HepG2 (cell line): ENCODE measurements around the gene THRB. TPM values are rescaled to one million over a fixed set of nuclear protein-coding genes. Genes with fewer than 3 reads are reported as not detected.

Source experiments
- ATAC-seq: fragments of 200-7000 bp; cut with Tn5 transposase; 3 replicates; pipeline ENCODE4 v1.9.1; 2020; ENCODE audit warnings: mild to moderate bottlenecking, moderate library complexity
- BruUV-seq: library from RNA; stranded (reverse); fragments of 400-500 nt; replicated peaks from 2 replicates; lab custom pipeline; 2021; lab: Mats Ljungman, UMichigan
- CTCF ChIA-PET: fragments of 300-600 bp; formaldehyde crosslinking; extraction: SDS; loops from one replicate; lab custom pipeline; 2021; ENCODE audit warnings: low total read pairs, inconsistent platforms, low intra/inter-chr PET ratio; lab: Yijun Ruan, JAX
- POLR2A ChIA-PET: fragments of 350-600 bp; sonication (Branson Sonifier 250); formaldehyde crosslinking; loops from one replicate; lab custom pipeline; 2020; ENCODE audit warnings: antibody characterized with exemption, inconsistent platforms; lab: Yijun Ruan, JAX
- DNase-seq: peaks from one replicate; pipeline ENCODE4 v3.0.0-alpha.2; 2015; ENCODE audit warnings: low spot score
- FAIRE-seq: peaks from 3 replicates; lab custom pipeline; 2011; peaks lifted over from hg19 to GRCh38; lab: Jason Lieb, UNC
- H2AFZ ChIP-seq: one replicate; pipeline ENCODE4 v1.6.1; 2011; ENCODE audit warnings: low read length, inconsistent platforms
- H3K27ac ChIP-seq: fragments of 300-600 bp; 3 replicates; pipeline ENCODE4 v1.8.0; 2011; ENCODE audit warnings: mixed run types, mild to moderate bottlenecking, mixed read lengths, low read length, inconsistent platforms; ENCODE audit not compliant: insufficient read depth; ENCODE audit errors: extremely low read length
- H3K27me3 ChIP-seq, 2 experiments: fragments of 200-600 bp in 1 of 2; 2 replicates in 1 of 2; 3 replicates in 1 of 2; pipeline versions ENCODE4 v1.6.0 to v1.8.0; 2011; ENCODE audit warnings: low read length in 2 of 2, mild to moderate bottlenecking in 2 of 2, moderate library complexity in 2 of 2, inconsistent platforms in 1 of 2; ENCODE audit not compliant: insufficient read depth in 2 of 2, control insufficient read depth in 1 of 2
- H3K36me3 ChIP-seq, 2 experiments: fragments of 200-600 bp in 1 of 2; replicated peaks in 1 of 2; 2 replicates in 1 of 2; 3 replicates in 1 of 2; pipeline versions ENCODE4 v1.5.1 to v1.8.0; 2011; ENCODE audit warnings: low read length in 2 of 2, inconsistent platforms in 1 of 2; ENCODE audit not compliant: insufficient read depth in 2 of 2, control insufficient read depth in 1 of 2
- H3K4me1 ChIP-seq: 2 replicates; pipeline ENCODE4 v1.5.1; 2012; ENCODE audit warnings: low read length, inconsistent platforms; ENCODE audit not compliant: insufficient read depth
- H3K4me2 ChIP-seq: 2 replicates; pipeline ENCODE4 v1.6.0; 2011; ENCODE audit warnings: low read depth, low read length, inconsistent platforms
- H3K4me3 ChIP-seq, 3 experiments: fragments of 200-600 bp in 1 of 3; sonication (generic), shearing (Covaris generic) in 1 of 3; replicated peaks in 1 of 3; 2 replicates each; pipeline ENCODE4 v1.5.1; 2011 to 2016; ENCODE audit warnings: low read length in 3 of 3, inconsistent platforms in 2 of 3, low read depth in 2 of 3, mild to moderate bottlenecking in 2 of 3, control low read depth in 1 of 3, mixed read lengths in 1 of 3; ENCODE audit not compliant: insufficient read depth in 1 of 3
- H3K79me2 ChIP-seq: one replicate; pipeline ENCODE4 v1.6.1; 2011; ENCODE audit warnings: low read length, inconsistent platforms; ENCODE audit not compliant: insufficient read depth
- H3K9ac ChIP-seq: 2 replicates; pipeline ENCODE4 v1.6.0; 2011; ENCODE audit warnings: mild to moderate bottlenecking, low read depth, low read length, inconsistent platforms; ENCODE audit not compliant: insufficient read depth
- H3K9me3 ChIP-seq: 2 replicates; pipeline ENCODE4 v1.5.1; 2012; ENCODE audit warnings: mild to moderate bottlenecking, low read length
- H4K20me1 ChIP-seq: 2 replicates; pipeline ENCODE4 v1.6.0; 2011; ENCODE audit warnings: inconsistent platforms, mild to moderate bottlenecking, low read length, moderate library complexity; ENCODE audit not compliant: insufficient read depth
- ATF7 ChIP-seq, 2 experiments: fragments of 450-650 bp in 1 of 2; sonication (generic) in 1 of 2; formaldehyde crosslinking in 1 of 2; IDR thresholded peaks; 2 replicates each; pipeline versions ENCODE4 v1.4.0 to v1.6.1; 2016 to 2020; ENCODE audit warnings: antibody characterized with exemption in 1 of 2, mild to moderate bottlenecking in 1 of 2, missing genetic modification reagents in 1 of 2
- MEIS2 ChIP-seq: sonication (generic); formaldehyde crosslinking; IDR thresholded peaks from 2 replicates; pipeline ENCODE4 v1.9.0; 2021; ENCODE audit warnings: mild to moderate bottlenecking, missing genetic modification reagents
- ZNF10 ChIP-seq: sonication (generic); formaldehyde crosslinking; IDR thresholded peaks from 2 replicates; pipeline ENCODE4 v1.4.0; 2020; ENCODE audit warnings: mild to moderate bottlenecking, low read depth, missing genetic modification reagents, borderline replicate concordance
- ZNF629 ChIP-seq: sonication (generic); formaldehyde crosslinking; conservative IDR thresholded peaks from 2 replicates; pipeline ENCODE4 v1.5.0; 2020; ENCODE audit warnings: missing genetic modification reagents
- ZNF674 ChIP-seq: sonication (generic); formaldehyde crosslinking; IDR thresholded peaks from 2 replicates; pipeline ENCODE4 v1.5.0; 2020; ENCODE audit warnings: low read depth, mild to moderate bottlenecking, missing genetic modification reagents
- WGBS: methylation state at CpG from one replicate; pipeline ENCODE4 v1.1.6; 2017; ENCODE audit warnings: low lambda C conversion rate; 5-methylcytosine and 5-hydroxymethylcytosine counted together
- in situ Hi-C: cut with HindIII; loops from 2 replicates; pipeline ENCODE4 v1.10.0; 2017; ENCODE audit warnings: low pct_unique_long_range_greater_than_20kb; ENCODE audit not compliant: extremely low pct_ligation_motif_present
- intact Hi-C: fragments of 100-400 bp; cut with micrococcal nuclease; formaldehyde crosslinking; loops from one replicate; pipeline ENCODE4 v1.10.0; 2022; ENCODE audit not compliant: unreplicated experiment
- polyA plus RNA-seq, 8 experiments: library from polyadenylated mRNA; depleted of rRNA in 3 of 8; stranded (reverse) in 7 of 8; unstranded in 1 of 8; fragments of >200 nt; fragmentation: Illumina TruSeq in 4 of 8; extraction: Trizol in 4 of 8; gene quantifications; 2 replicates each; pipeline versions ENCODE4 v1.2.1 to v1.2.3, GENCODE V29; 2011 to 2016; ENCODE audit warnings: low read depth in 4 of 8, missing spikeins in 1 of 8, mixed read lengths in 1 of 8; ENCODE audit not compliant: insufficient read depth in 1 of 8
- total RNA-seq, 5 experiments: library from RNA; depleted of rRNA; stranded (reverse); fragments of >200 nt; fragmentation: Illumina TruSeq; extraction: Trizol; gene quantifications; 2 replicates each; pipeline ENCODE4 v1.2.3, GENCODE V29; 2016; ENCODE audit warnings: low read depth in 1 of 5

The THRB gene
- total and polyA plus RNA-seq, 2 of the 13 experiments (the other 11 are each of a cell fraction or from before 2014, with no cell fraction given): 4.7 to 22.7 TPM

DNA sequence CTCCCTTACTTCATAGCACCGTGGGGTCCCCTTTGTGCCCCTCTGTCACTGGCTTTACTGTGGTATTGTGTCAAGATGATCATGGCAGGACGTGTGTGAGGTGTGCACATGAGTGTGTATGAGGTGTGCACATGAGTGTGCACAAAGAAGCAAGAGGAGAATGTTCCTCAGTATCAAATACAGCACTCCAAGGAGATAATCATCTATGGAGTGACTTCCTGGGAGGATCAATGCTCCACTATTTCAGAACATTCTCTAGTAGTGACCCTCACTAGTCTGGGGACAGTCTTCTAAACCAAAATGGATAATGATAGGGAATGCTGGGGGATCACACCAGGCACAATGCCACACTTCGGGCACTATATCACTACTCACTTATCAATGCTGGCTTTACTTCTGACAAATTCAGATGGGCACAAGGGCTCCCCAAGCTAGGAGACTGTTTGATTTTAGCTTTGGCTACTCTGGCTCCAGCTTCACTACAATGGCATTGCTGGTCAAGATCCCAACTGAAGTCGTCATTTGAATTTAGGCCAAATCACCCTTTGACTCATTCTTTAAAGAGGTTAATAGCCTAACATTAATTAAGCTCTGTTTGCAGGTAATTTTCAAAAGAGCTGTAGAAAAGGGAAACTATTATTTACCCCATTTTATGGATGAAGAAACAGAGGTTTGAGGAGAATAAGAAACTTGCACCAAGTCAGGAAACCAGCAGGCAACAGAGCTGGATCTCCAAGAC, 124.1 kb downstream of the THRB start:
- in situ Hi-C loops: no loop called here
- 89% methylated on average over 4 of the region's 4 CpGs for WGBS

DNA sequence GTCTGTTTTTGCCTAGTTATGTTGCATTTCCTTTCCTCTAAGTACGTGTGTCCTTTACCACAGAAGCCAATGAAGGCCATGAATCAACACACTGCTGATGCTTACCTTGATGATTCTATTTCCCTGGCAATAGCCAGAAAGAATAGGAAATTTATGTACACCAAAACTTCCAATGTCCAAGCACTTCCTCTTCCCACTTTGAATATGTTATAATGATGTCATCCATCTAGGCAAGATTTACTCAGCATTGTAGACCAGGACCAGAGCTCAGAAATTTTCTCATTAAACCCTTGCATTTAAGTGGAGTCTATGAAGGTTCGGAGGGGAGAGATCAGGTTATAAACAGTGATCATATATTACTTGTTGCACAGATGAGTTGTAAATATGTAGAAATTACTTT, 126.0 kb downstream of the THRB start:
- no peak overlapping the region for H2AFZ ChIP-seq
- ChIA-PET CTCF (no interaction called here), POLR2A (no interaction called here)
- no peak overlapping the region for H3K4me3 ChIP-seq
- H4K20me1 ChIP-seq: no peaks in the 10 kb centered on the region
- no peaks in the 10 kb centered on the region for H3K9me3 ChIP-seq
- H3K36me3 ChIP-seq: no peaks in the 10 kb centered on the region
- FAIRE-seq (no peak), DNase-seq (no peak), ATAC-seq (no peak)
- peaks cover 19% of the 10 kb centered on the region for H3K79me2 ChIP-seq
- peaks cover 67% of the 10 kb centered on the region for H3K4me1 ChIP-seq
- intact Hi-C loops (no loop called here), in situ Hi-C loops (loop anchor here (10.0 kb wide), 1 partner anchor 126 kb away; the partner anchor contains the start of gene THRB)
- no peak overlapping the region for H3K4me2 ChIP-seq
- peak overlapping the region; percentile 47 for H3K27ac ChIP-seq
- peak; percentile 87 for TF ChIP-seq ATF7 (IDR thresholded peaks at IDR 0.05)
- TF ChIP-seq ATF7 (CRISPR knock-in tag; IDR thresholded peaks at IDR 0.05): no peak
- TF ChIP-seq ZNF10 (CRISPR knock-in tag): no peak
- H3K9ac ChIP-seq: no peak overlapping the region
- H3K27me3 ChIP-seq: no peaks in the 10 kb centered on the region
- 64% methylated on average over 2 of the region's 2 CpGs for WGBS
- BruUV-seq: no TSS peak

More for the DNA sequence above, 124.1 kb downstream of the THRB start:
- Histone ChIP-seq H3K4me2 (no peak overlapping the region), H3K4me3 (no peak overlapping the region), H3K36me3 (no peaks in the 10 kb centered on the region), H3K4me1 (peaks cover 66% of the 10 kb centered on the region), H4K20me1 (no peaks in the 10 kb centered on the region), H3K27ac (no peak overlapping the region), H3K9me3 (no peaks in the 10 kb centered on the region), H3K9ac (no peak overlapping the region), H3K79me2 (peaks cover 17% of the 10 kb centered on the region), H3K27me3 (no peaks in the 10 kb centered on the region), H2AFZ (no peak overlapping the region)
- no TSS peak for BruUV-seq
- CTCF ChIA-PET: no interaction called here
- intact Hi-C loops: loop anchor here (10.0 kb wide), 1 partner anchor 106 kb away; no protein-coding TSS in a partner anchor
- no peak for TF ChIP-seq ZNF674
- no peak for TF ChIP-seq MEIS2 (CRISPR knock-in tag)
- 0 out of 2 replicates have a peak, but pooled peaks have one; percentile 18 for TF ChIP-seq ZNF629 (CRISPR knock-in tag)
- DNase-seq (no peak), FAIRE-seq (no peak), ATAC-seq (no peak)
- POLR2A ChIA-PET: no interaction called here
